HCEC 1CT (cell line): ENCODE measurements around the gene FREY1.

Experiments used
- DNase-seq: peaks from one replicate; pipeline ENCODE4 v3.0.0-alpha.2; 2017

Gene FREY1

GRCh38 chr11:45860764-45861510 lies 46.1 kb downstream of the FREY1 start:
- DNase-seq = no peak

DNA sequence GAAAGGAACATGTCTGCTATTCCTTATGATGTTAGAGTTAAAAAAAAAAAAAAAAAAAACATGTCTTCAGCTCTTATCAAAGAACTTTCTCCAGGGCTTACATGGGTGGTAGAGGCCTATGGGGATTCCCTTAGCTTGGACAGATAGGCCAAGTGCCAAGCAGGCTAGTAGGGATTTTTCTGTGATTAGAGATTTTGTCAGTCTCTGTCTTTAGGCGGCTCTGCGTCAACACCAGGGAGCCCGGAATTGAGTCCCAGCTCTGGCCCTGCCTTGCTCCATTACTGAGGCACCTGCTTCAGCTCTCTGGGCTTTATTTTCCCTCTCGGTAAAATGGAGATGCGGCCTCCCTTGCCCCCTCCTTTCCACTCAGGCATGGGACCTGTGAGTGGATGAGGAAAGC lies 46.7 kb downstream of the FREY1 start:
- no peak for DNase-seq

- DNase-seq = peak; percentile 91
Observed at GRCh38 chr11:45859661-45860140, 47.4 kb downstream of the FREY1 start.

- no peak for DNase-seq
Observed at GRCh38 chr11:45858751-45859398, 48.2 kb downstream of the FREY1 start.

GRCh38 chr11:45857961-45858474 lies 49.1 kb downstream of the FREY1 start:
- DNase-seq = peak; percentile 15
